Measurements from ENCODE around the gene GIT2. TPM values are rescaled to one million over a fixed set of nuclear protein-coding genes. Genes with fewer than 3 reads are reported as not detected.

The GIT2 gene
- total and polyA plus RNA-seq, 2 of the 8 experiments (the other 6 are each of a cell fraction or from before 2014, with no cell fraction given) = 9.6 to 20.7 TPM

GRCh38 chr12:109951751-109952150, 44.4 kb downstream of the GIT2 start:
- 93% methylated on average over 7 of the region's 7 CpGs; no CpG with 5 or more reads in 1 of the 2 experiments for WGBS, 2 experiments (ENCODE audit: extremely low coverage in 1 of 2, insufficient coverage in 1 of 2, insufficient read length in 1 of 2, insufficient replicate concordance in 2 of 2, low coverage in 1 of 2, low lambda C conversion rate in 2 of 2, missing lambda C conversion rate in 1 of 2)
- no peak overlapping the region for H3K4me3 ChIP-seq (ENCODE audit: extremely low read depth in 1 of 4, insufficient read depth in 2 of 4, low read depth in 3 of 4, low read length in 4 of 4)
- TF ChIP-seq JUND (IDR thresholded peaks at IDR 0.05; ENCODE audit: low read length) (0 out of 2 replicates have a peak, but pooled peaks have one; percentile 61), SIRT6 (IDR thresholded peaks at IDR 0.05; ENCODE audit: low read length) (no peak), TEAD4 (IDR thresholded peaks at IDR 0.05; ENCODE audit: low read depth, low read length) (peak; percentile 74), MAX (IDR thresholded peaks at IDR 0.05) (no peak), SIX5 (IDR thresholded peaks at IDR 0.05; ENCODE audit: low read depth, low read length) (no peak), EP300 (IDR thresholded peaks at IDR 0.05; ENCODE audit: borderline replicate concordance in 1 of 2, low read depth in 2 of 2, low read length in 2 of 2) (no peak), CBX8 (IDR thresholded peaks at IDR 0.05; ENCODE audit: borderline replicate concordance, low read depth, low read length) (no peak), RNF2 (IDR thresholded peaks at IDR 0.05; ENCODE audit: borderline replicate concordance, low read depth, low read length, missing control alignments, poor library complexity, severe bottlenecking) (no peak), SIN3A (conservative IDR thresholded peaks at IDR 0.05 in 1 of 2, IDR thresholded peaks at IDR 0.05 in 1 of 2; ENCODE audit: low read depth in 1 of 2, low read length in 2 of 2) (no peak)
- H3K79me2 ChIP-seq (ENCODE audit: control insufficient read depth in 1 of 2, insufficient read depth in 2 of 2, low read length in 2 of 2) = no peaks in the 10 kb centered on the region
- H4K5ac ChIP-seq (ENCODE audit: insufficient read length, low read depth, low read length) = no peak overlapping the region
- H3K27ac ChIP-seq (ENCODE audit: low read depth, low read length) = no peak overlapping the region
- no peak overlapping the region for H2BK15ac ChIP-seq (ENCODE audit: low read length)
- H2BK5ac ChIP-seq (ENCODE audit: low read depth, low read length) = no peak overlapping the region
- no peak overlapping the region for H2AK5ac ChIP-seq (ENCODE audit: low read depth, low read length)
- H4K91ac ChIP-seq (replicated peaks; ENCODE audit: insufficient read length, low read length) = no peak overlapping the region
- H3K4ac ChIP-seq (replicated peaks; ENCODE audit: insufficient read length, low read depth, low read length) = no peak overlapping the region
- CTCF ChIA-PET (ENCODE audit: partially characterized antibody) = interaction anchor here (1.4 to 1.9 kb wide), 2 partner anchors 10 to 41 kb away, joined by 3 to 7 read pairs; no protein-coding TSS in a partner anchor
- no peak overlapping the region for H2AFZ ChIP-seq (ENCODE audit: low read length)
- no peaks in the 10 kb centered on the region for H3K23me2 ChIP-seq (ENCODE audit: low read depth, low read length)
- no peaks in the 10 kb centered on the region for H3K27me3 ChIP-seq (replicated peaks in 1 of 4; ENCODE audit: control insufficient read depth in 3 of 4, extremely low read depth in 1 of 4, insufficient read depth in 3 of 4, low read length in 3 of 4)
- no peak overlapping the region for H2BK120ac ChIP-seq (replicated peaks; ENCODE audit: low read depth, low read length)
- FAIRE-seq (no peak), DNase-seq (ENCODE audit: low read depth in 1 of 2, low spot score in 2 of 2) (no peak)
- H3K79me1 ChIP-seq (ENCODE audit: low read depth, low read length) = no peaks in the 10 kb centered on the region
- H3K4me2 ChIP-seq (ENCODE audit: insufficient read depth in 1 of 2, low read depth in 2 of 2, low read length in 2 of 2) = no peak overlapping the region
- H4K8ac ChIP-seq (ENCODE audit: extremely low read depth, insufficient read depth, low read length) = no peak overlapping the region
- H3K23ac ChIP-seq (ENCODE audit: insufficient read length) = no peak overlapping the region
- H3K4me1 ChIP-seq (replicated peaks in 1 of 4; ENCODE audit: control insufficient read depth in 3 of 4, insufficient read depth in 4 of 4, low read length in 3 of 4) = peaks cover 4 to 10% (median 5%) of the 10 kb centered on the region in 4 experiments
- H3K18ac ChIP-seq (ENCODE audit: extremely low read depth, low read length) = no peak overlapping the region
- H4K20me1 ChIP-seq (replicated peaks in 1 of 2; ENCODE audit: control insufficient read depth in 1 of 2, insufficient read depth in 2 of 2, low read length in 2 of 2) = no peaks in the 10 kb centered on the region
- POLR2A ChIA-PET (ENCODE audit: partially characterized antibody) = interaction anchor here (0.6 kb wide), 1 partner anchor 461 kb away, joined by 3 read pairs; no protein-coding TSS in a partner anchor
- no peaks in the 10 kb centered on the region for H3K9me3 ChIP-seq (ENCODE audit: insufficient read depth in 2 of 2, low read depth in 1 of 2, low read length in 1 of 2)
- H3K56ac ChIP-seq (replicated peaks; ENCODE audit: insufficient read length, low read depth, low read length) = no peak overlapping the region
- no peak overlapping the region for H2BK20ac ChIP-seq (ENCODE audit: low read length)
- peaks cover 3 to 19% (median 10%) of the 10 kb centered on the region in 4 experiments; a peak in 6 of 8 replicates for H3K36me3 ChIP-seq (ENCODE audit: control insufficient read depth in 2 of 4, insufficient read depth in 4 of 4, low read length in 3 of 4)
- no peak overlapping the region for H3K9ac ChIP-seq (replicated peaks in 1 of 4; ENCODE audit: extremely low read depth in 1 of 4, low read depth in 3 of 4, low read length in 3 of 4)
- H3K14ac ChIP-seq (ENCODE audit: insufficient read length) = no peak overlapping the region
- H2BK12ac ChIP-seq (ENCODE audit: low read depth, low read length) = no peak overlapping the region
